Fibroblast of lung (primary cell): ENCODE results near the gene EYS. TPM values are rescaled to one million over a fixed set of nuclear protein-coding genes. Genes with fewer than 3 reads are reported as not detected.

Experiments
- DNase-seq, 2 donors: peaks; one replicate each; pipeline versions ENCODE4 v3.0.0 to v3.0.0-alpha.2; 2010; ENCODE audit warnings: low read depth in 2 of 2
- H2AFZ ChIP-seq: 2 replicates; pipeline ENCODE4 v1.5.1; 2012; ENCODE audit warnings: low read length, control low read depth, inconsistent platforms
- H3K27ac ChIP-seq: 2 replicates; pipeline ENCODE4 v1.5.1; 2011; ENCODE audit warnings: low read length, control low read depth; ENCODE audit not compliant: insufficient read depth
- H3K27me3 ChIP-seq: 2 replicates; pipeline ENCODE4 v1.5.1; 2011; ENCODE audit warnings: mild to moderate bottlenecking, low read length; ENCODE audit not compliant: control insufficient read depth, insufficient read depth
- H3K36me3 ChIP-seq: 2 replicates; pipeline ENCODE4 v1.5.1; 2011; ENCODE audit warnings: low read length; ENCODE audit not compliant: control insufficient read depth, insufficient read depth
- H3K4me1 ChIP-seq: 2 replicates; pipeline ENCODE4 v1.5.1; 2011; ENCODE audit warnings: low read length; ENCODE audit not compliant: control insufficient read depth, insufficient read depth; ENCODE audit errors: extremely low read depth
- H3K4me2 ChIP-seq: 2 replicates; pipeline ENCODE4 v1.5.1; 2011; ENCODE audit warnings: low read length, control low read depth; ENCODE audit not compliant: insufficient read depth; ENCODE audit errors: extremely low read depth
- H3K4me3 ChIP-seq, 4 experiments: fragments of 200-600 bp in 1 of 4; sonication (generic) in 1 of 4; replicated peaks in 1 of 4; 2 replicates each; pipeline ENCODE4 v1.5.1; 2011 to 2016; ENCODE audit warnings: low read length in 4 of 4, low read depth in 3 of 4, mild to moderate bottlenecking in 3 of 4, control low read depth in 2 of 4, inconsistent platforms in 1 of 4, mixed read lengths in 1 of 4; ENCODE audit not compliant: insufficient read depth in 1 of 4; ENCODE audit errors: control extremely low read depth in 1 of 4
- H3K79me2 ChIP-seq: 2 replicates; pipeline ENCODE4 v1.5.1; 2012; ENCODE audit warnings: mild to moderate bottlenecking, low read length, inconsistent platforms; ENCODE audit not compliant: control insufficient read depth, insufficient read depth
- H3K9ac ChIP-seq: 2 replicates; pipeline ENCODE4 v1.5.1; 2011; ENCODE audit warnings: mild to moderate bottlenecking, low read length, control low read depth; ENCODE audit not compliant: insufficient read depth
- H3K9me3 ChIP-seq: 2 replicates; pipeline ENCODE4 v1.5.1; 2012; ENCODE audit warnings: low read depth, low read length; ENCODE audit not compliant: control insufficient read depth, insufficient read depth
- H4K20me1 ChIP-seq: 2 replicates; pipeline ENCODE4 v1.5.1; 2011; ENCODE audit warnings: low read length; ENCODE audit not compliant: control insufficient read depth, insufficient read depth; ENCODE audit errors: extremely low read depth
- EZH2 ChIP-seq: IDR thresholded peaks from 2 replicates; pipeline ENCODE4 v1.5.1; 2012; ENCODE audit warnings: low read length, control low read depth, mild to moderate bottlenecking; ENCODE audit errors: missing control alignments
- polyA plus RNA-seq, 2 donors: library from polyadenylated mRNA; depleted of rRNA in 1 of 2; stranded (reverse) in 1 of 2; unstranded in 1 of 2; fragments of >200 nt; gene quantifications; 2 replicates each; pipeline ENCODE4 v1.2.1, GENCODE V29; 2011 to 2012; ENCODE audit warnings: missing spikeins in 1 of 2
- total RNA-seq: library from RNA; depleted of rRNA; stranded (reverse); fragments of >200 nt; gene quantifications from 2 replicates; pipeline ENCODE4 v1.2.1, GENCODE V29; 2014
- TF ChIP-seq, protein P1 (sequence below), 2 donors: IDR thresholded peaks in 1 of 2; conservative IDR thresholded peaks in 1 of 2; 1 replicate in 1 of 2; 2 replicates in 1 of 2; pipeline ENCODE4 v1.5.1; 2011 to 2012; ENCODE audit warnings: low read length in 2 of 2, control low read depth in 1 of 2, inconsistent platforms in 1 of 2, low read depth in 1 of 2, mild to moderate bottlenecking in 1 of 2

The EYS gene
- total and polyA plus RNA-seq, 2 donors (not counting 1 experiment from before 2014, with no cell fraction given) = under 0.01 TPM; not detected in 1

GRCh38 chr6:63998991-63999390 is 1708.0 kb downstream of the EYS start:
- no peak overlapping the region for H3K4me2 ChIP-seq
- H3K79me2 ChIP-seq = no peaks in the 10 kb centered on the region
- H3K27ac ChIP-seq = no peak overlapping the region
- H3K27me3 ChIP-seq = no peaks in the 10 kb centered on the region
- DNase-seq = no peak
- H3K36me3 ChIP-seq = no peaks in the 10 kb centered on the region
- no peaks in the 10 kb centered on the region for H3K4me1 ChIP-seq
- TF ChIP-seq EZH2 = no peak
- TF ChIP-seq, protein P1, sequence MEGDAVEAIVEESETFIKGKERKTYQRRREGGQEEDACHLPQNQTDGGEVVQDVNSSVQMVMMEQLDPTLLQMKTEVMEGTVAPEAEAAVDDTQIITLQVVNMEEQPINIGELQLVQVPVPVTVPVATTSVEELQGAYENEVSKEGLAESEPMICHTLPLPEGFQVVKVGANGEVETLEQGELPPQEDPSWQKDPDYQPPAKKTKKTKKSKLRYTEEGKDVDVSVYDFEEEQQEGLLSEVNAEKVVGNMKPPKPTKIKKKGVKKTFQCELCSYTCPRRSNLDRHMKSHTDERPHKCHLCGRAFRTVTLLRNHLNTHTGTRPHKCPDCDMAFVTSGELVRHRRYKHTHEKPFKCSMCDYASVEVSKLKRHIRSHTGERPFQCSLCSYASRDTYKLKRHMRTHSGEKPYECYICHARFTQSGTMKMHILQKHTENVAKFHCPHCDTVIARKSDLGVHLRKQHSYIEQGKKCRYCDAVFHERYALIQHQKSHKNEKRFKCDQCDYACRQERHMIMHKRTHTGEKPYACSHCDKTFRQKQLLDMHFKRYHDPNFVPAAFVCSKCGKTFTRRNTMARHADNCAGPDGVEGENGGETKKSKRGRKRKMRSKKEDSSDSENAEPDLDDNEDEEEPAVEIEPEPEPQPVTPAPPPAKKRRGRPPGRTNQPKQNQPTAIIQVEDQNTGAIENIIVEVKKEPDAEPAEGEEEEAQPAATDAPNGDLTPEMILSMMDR (conservative IDR thresholded peaks at IDR 0.05 in 1 of 2, IDR thresholded peaks at IDR 0.05 in 1 of 2; ENCODE audit: low read depth in 1 of 2, low read length in 2 of 2) = no peak
- no peak overlapping the region for H2AFZ ChIP-seq
- H3K9me3 ChIP-seq = no peaks in the 10 kb centered on the region
- no peaks in the 10 kb centered on the region for H4K20me1 ChIP-seq
- no peak overlapping the region for H3K4me3 ChIP-seq
- no peak overlapping the region for H3K9ac ChIP-seq

GRCh38 chr6:63997734-63998133 is 1709.3 kb downstream of the EYS start:
- no peaks in the 10 kb centered on the region for H3K9me3 ChIP-seq
- no peak overlapping the region for H3K4me2 ChIP-seq
- H4K20me1 ChIP-seq = no peaks in the 10 kb centered on the region
- H3K27me3 ChIP-seq = no peaks in the 10 kb centered on the region
- DNase-seq = no peak
- H3K36me3 ChIP-seq = no peaks in the 10 kb centered on the region
- H3K4me3 ChIP-seq = no peak overlapping the region
- H3K27ac ChIP-seq = no peak overlapping the region
- H3K79me2 ChIP-seq = no peaks in the 10 kb centered on the region
- no peak overlapping the region for H2AFZ ChIP-seq
- no peak overlapping the region for H3K9ac ChIP-seq
- no peaks in the 10 kb centered on the region for H3K4me1 ChIP-seq
- TF ChIP-seq EZH2 = no peak
- TF ChIP-seq, protein P1 (conservative IDR thresholded peaks at IDR 0.05 in 1 of 2, IDR thresholded peaks at IDR 0.05 in 1 of 2; ENCODE audit: low read depth in 1 of 2, low read length in 2 of 2) = no peak

- H3K36me3 ChIP-seq = no peaks in the 10 kb centered on the region
- TF ChIP-seq EZH2 = no peak
- TF ChIP-seq, protein P1 (conservative IDR thresholded peaks at IDR 0.05 in 1 of 2, IDR thresholded peaks at IDR 0.05 in 1 of 2; ENCODE audit: low read depth in 1 of 2, low read length in 2 of 2) = no peak
- H3K27ac ChIP-seq = no peak overlapping the region
- H3K79me2 ChIP-seq = no peaks in the 10 kb centered on the region
- H3K4me1 ChIP-seq = no peaks in the 10 kb centered on the region
- H2AFZ ChIP-seq = no peak overlapping the region
- DNase-seq = no peak
- H3K9ac ChIP-seq = no peak overlapping the region
- H3K4me3 ChIP-seq = no peak overlapping the region
- H3K27me3 ChIP-seq = no peaks in the 10 kb centered on the region
- no peaks in the 10 kb centered on the region for H3K9me3 ChIP-seq
- no peak overlapping the region for H3K4me2 ChIP-seq
- no peaks in the 10 kb centered on the region for H4K20me1 ChIP-seq
Measured at GRCh38 chr6:63997221-63997620, 1709.8 kb downstream of the EYS start.
